DOHH2 (cell line): ENCODE measurements around the gene SLC9A2.

ENCODE experiments used
- H3F3A ChIP-seq: fragments of 200-600 bp; sonication (generic), shearing (Covaris generic); 2 replicates; pipeline ENCODE4 v1.6.0; 2016; ENCODE audit warnings: antibody characterized with exemption, mild to moderate bottlenecking; ENCODE audit not compliant: control insufficient read depth, insufficient read depth
- H3K27ac ChIP-seq: fragments of 200-600 bp; sonication (generic); 2 replicates; pipeline ENCODE4 v1.5.1; 2014; ENCODE audit warnings: low read depth, mild to moderate bottlenecking, low read length, moderate library complexity
- H3K27me3 ChIP-seq: fragments of 200-600 bp; sonication (generic); 2 replicates; pipeline ENCODE4 v1.6.1; 2014; ENCODE audit warnings: mild to moderate bottlenecking, low read length, mixed read lengths; ENCODE audit not compliant: control insufficient read depth
- H3K36me3 ChIP-seq: fragments of 200-600 bp; sonication (generic); 2 replicates; pipeline ENCODE4 v1.6.1; 2014; ENCODE audit warnings: mild to moderate bottlenecking, low read length, moderate library complexity, mixed read lengths; ENCODE audit not compliant: control insufficient read depth
- H3K4me1 ChIP-seq: fragments of 200-600 bp; sonication (generic); 2 replicates; pipeline ENCODE4 v1.6.1; 2014; ENCODE audit warnings: mild to moderate bottlenecking, low read length, mixed read lengths; ENCODE audit not compliant: control insufficient read depth
- H3K4me2 ChIP-seq: fragments of 200-600 bp; sonication (generic); 2 replicates; pipeline ENCODE4 v1.6.0; 2014; ENCODE audit warnings: mild to moderate bottlenecking, low read length, moderate library complexity
- H3K4me3 ChIP-seq: fragments of 200-600 bp; sonication (generic); 2 replicates; pipeline ENCODE4 v1.5.1; 2014; ENCODE audit warnings: mild to moderate bottlenecking, low read length, mixed read lengths
- H3K79me2 ChIP-seq: fragments of 200-600 bp; sonication (generic); 2 replicates; pipeline ENCODE4 v1.6.1; 2014; ENCODE audit warnings: mild to moderate bottlenecking, low read length, mixed read lengths; ENCODE audit not compliant: control insufficient read depth
- H3K9me2 ChIP-seq: fragments of 200-600 bp; sonication (generic); replicated peaks from 2 replicates; pipeline ENCODE4 v1.6.1; 2014; ENCODE audit warnings: mild to moderate bottlenecking, low read length, mixed read lengths; ENCODE audit not compliant: control insufficient read depth
- H3K9me3 ChIP-seq: fragments of 200-600 bp; sonication (generic); 2 replicates; pipeline ENCODE4 v1.6.1; 2014; ENCODE audit warnings: antibody characterized with exemption, low read length, mixed read lengths; ENCODE audit not compliant: control insufficient read depth, insufficient read depth
- H4K20me1 ChIP-seq: fragments of 200-600 bp; sonication (generic); 2 replicates; pipeline ENCODE4 v1.6.0; 2014; ENCODE audit warnings: low read depth, mild to moderate bottlenecking, antibody characterized with exemption, low read length, moderate library complexity; ENCODE audit not compliant: control insufficient read depth, insufficient read depth
- CTCF ChIP-seq: fragments of 200-600 bp; sonication (generic); IDR thresholded peaks from one replicate; pipeline ENCODE4 v1.5.1; 2014; ENCODE audit warnings: antibody characterized with exemption, mild to moderate bottlenecking, low read depth, low read length; ENCODE audit not compliant: poor library complexity, severe bottlenecking
- EZH2phosphoT487 ChIP-seq: fragments of 200-600 bp; sonication (generic); IDR thresholded peaks from 2 replicates; pipeline ENCODE4 v1.6.1; 2017; ENCODE audit warnings: borderline replicate concordance, mild to moderate bottlenecking, antibody characterized with exemption, low read length, moderate library complexity, mixed read lengths

SLC9A2 gene

GRCh38 chr2:102663381-102663780 lies 44.0 kb downstream of the SLC9A2 start:
- Histone ChIP-seq H3K9me3 (no peaks in the 10 kb centered on the region), H3K36me3 (no peaks in the 10 kb centered on the region), H3K27me3 (no peaks in the 10 kb centered on the region), H3K4me1 (no peaks in the 10 kb centered on the region), H3K79me2 (no peaks in the 10 kb centered on the region), H3K4me3 (no peak overlapping the region), H3K9me2 (no peaks in the 10 kb centered on the region), H3K4me2 (no peak overlapping the region), H3F3A (no peaks in the 10 kb centered on the region), H3K27ac (no peak overlapping the region), H4K20me1 (no peaks in the 10 kb centered on the region)
- no peak for TF ChIP-seq EZH2phosphoT487
- no peak for TF ChIP-seq CTCF

GRCh38 chr2:102664471-102664909 lies 45.1 kb downstream of the SLC9A2 start:
- Histone ChIP-seq H3K4me1 (no peaks in the 10 kb centered on the region), H3K9me2 (no peaks in the 10 kb centered on the region), H3K27ac (no peak overlapping the region), H3F3A (no peaks in the 10 kb centered on the region), H4K20me1 (no peaks in the 10 kb centered on the region), H3K4me2 (no peak overlapping the region), H3K4me3 (no peak overlapping the region), H3K79me2 (no peaks in the 10 kb centered on the region), H3K27me3 (no peaks in the 10 kb centered on the region), H3K9me3 (no peaks in the 10 kb centered on the region), H3K36me3 (no peaks in the 10 kb centered on the region)
- no peak for TF ChIP-seq EZH2phosphoT487
- TF ChIP-seq CTCF = no peak

GRCh38 chr2:102667072-102667471 lies 47.7 kb downstream of the SLC9A2 start:
- Histone ChIP-seq H3K79me2 (no peaks in the 10 kb centered on the region), H3K27me3 (no peaks in the 10 kb centered on the region), H3K36me3 (no peaks in the 10 kb centered on the region), H3K4me2 (no peak overlapping the region), H3F3A (no peaks in the 10 kb centered on the region), H3K9me3 (no peaks in the 10 kb centered on the region), H3K4me3 (no peak overlapping the region), H4K20me1 (no peaks in the 10 kb centered on the region), H3K9me2 (no peaks in the 10 kb centered on the region), H3K4me1 (no peaks in the 10 kb centered on the region), H3K27ac (no peak overlapping the region)
- TF ChIP-seq CTCF = no peak
- TF ChIP-seq EZH2phosphoT487 = no peak

GRCh38 chr2:102668171-102668570 lies 48.8 kb downstream of the SLC9A2 start:
- Histone ChIP-seq H3F3A (no peaks in the 10 kb centered on the region), H4K20me1 (no peaks in the 10 kb centered on the region), H3K27me3 (no peaks in the 10 kb centered on the region), H3K79me2 (no peaks in the 10 kb centered on the region), H3K27ac (no peak overlapping the region), H3K9me2 (no peaks in the 10 kb centered on the region), H3K36me3 (no peaks in the 10 kb centered on the region), H3K9me3 (no peaks in the 10 kb centered on the region), H3K4me2 (no peak overlapping the region), H3K4me3 (no peak overlapping the region), H3K4me1 (no peaks in the 10 kb centered on the region)
- no peak for TF ChIP-seq CTCF
- TF ChIP-seq EZH2phosphoT487 = no peak
